K562 (cell line): ENCODE results near the gene ANKRD34A. TPM values are rescaled to one million over a fixed set of nuclear protein-coding genes. Genes with fewer than 3 reads are reported as not detected.

Experiments used
- ARID4B ChIP-seq: sonication (generic); formaldehyde crosslinking; IDR thresholded peaks from 2 replicates; pipeline ENCODE4 v1.8.0; 2022; ENCODE audit warnings: mild to moderate bottlenecking, missing genetic modification reagents
- CREB1 ChIP-seq, 2 experiments: sonication (generic) in 1 of 2; formaldehyde crosslinking in 1 of 2; IDR thresholded peaks; 2 replicates each; pipeline versions ENCODE4 v1.6.1 to v1.8.0; 2012 to 2022; ENCODE audit warnings: inconsistent platforms in 1 of 2, mild to moderate bottlenecking in 1 of 2, missing genetic modification reagents in 1 of 2, moderate library complexity in 1 of 2
- HDAC1 ChIP-seq, 2 experiments: fragments of 450-650 bp; IDR thresholded peaks; 2 replicates each; pipeline ENCODE4 v1.6.1; 2016 to 2017; ENCODE audit warnings: inconsistent platforms in 1 of 2, mild to moderate bottlenecking in 1 of 2, moderate library complexity in 1 of 2
- HNRNPK ChIP-seq: fragments of 200-400 bp; formaldehyde crosslinking; IDR thresholded peaks from one replicate; pipeline ENCODE4 v1.6.1; 2018; ENCODE audit warnings: mild to moderate bottlenecking, low read depth, low read length; ENCODE audit not compliant: poor library complexity, severe bottlenecking
- KDM1A ChIP-seq, 2 experiments: fragments of 450-650 bp; IDR thresholded peaks; 2 replicates each; pipeline ENCODE4 v1.6.1; 2016; ENCODE audit warnings: mild to moderate bottlenecking in 2 of 2
- LCOR ChIP-seq: sonication (generic); formaldehyde crosslinking; IDR thresholded peaks from 2 replicates; pipeline ENCODE4 v1.8.0; 2022; ENCODE audit warnings: mild to moderate bottlenecking, missing genetic modification reagents
- MAZ ChIP-seq, 2 experiments: fragments of 450-650 bp in 1 of 2; sonication (generic) in 1 of 2; formaldehyde crosslinking; IDR thresholded peaks in 1 of 2; conservative IDR thresholded peaks in 1 of 2; 2 replicates each; pipeline versions ENCODE4 v1.4.0 to v1.5.0; 2020; ENCODE audit warnings: mild to moderate bottlenecking in 1 of 2, missing genetic modification reagents in 1 of 2
- PHF21A ChIP-seq: fragments of 450-650 bp; IDR thresholded peaks from 2 replicates; pipeline ENCODE4 v1.6.1; 2017; ENCODE audit warnings: low read depth, borderline replicate concordance
- SMARCA5 ChIP-seq: fragments of 450-650 bp; IDR thresholded peaks from 2 replicates; pipeline ENCODE4 v1.6.1; 2016
- SP1 ChIP-seq: sonication (generic); formaldehyde crosslinking; IDR thresholded peaks from 2 replicates; pipeline ENCODE4 v1.8.1; 2022; ENCODE audit warnings: mild to moderate bottlenecking, missing genetic modification reagents
- TFAP4 ChIP-seq: sonication (generic); formaldehyde crosslinking; IDR thresholded peaks from 2 replicates; pipeline ENCODE4 v1.8.0; 2022; ENCODE audit warnings: missing genetic modification reagents, mild to moderate bottlenecking, moderate library complexity, borderline replicate concordance
- VEZF1 ChIP-seq: fragments of 200-800 bp; sonication (Bioruptor generic); IDR thresholded peaks from 2 replicates; pipeline ENCODE4 v1.6.1; 2017; ENCODE audit warnings: missing genetic modification characterization, missing compliant biosample characterization
- ZNF830 ChIP-seq: fragments of 250-450 bp; sonication (Bioruptor Pico); IDR thresholded peaks from 2 replicates; pipeline ENCODE4 v1.5.0; 2021; ENCODE audit warnings: mild to moderate bottlenecking
- polyA plus RNA-seq, 8 experiments: library from polyadenylated mRNA; depleted of rRNA in 4 of 8; stranded (reverse) in 5 of 8; unstranded in 3 of 8; fragments of >200 nt; fragmentation: Nextera tagmentation in 2 of 8; fragmentation: Illumina TruSeq in 1 of 8; extraction: Ambion mirVana in 2 of 8; extraction: Trizol in 1 of 8; gene quantifications; 2 replicates each; pipeline versions ENCODE4 v1.2.1 to v1.2.3, GENCODE V29; 2011 to 2014; ENCODE audit warnings: inconsistent platforms in 1 of 8, missing spikeins in 1 of 8
- total RNA-seq, 7 experiments: library from RNA; depleted of rRNA in 6 of 7; stranded (reverse); fragments of >200 nt in 6 of 7; fragmentation: Illumina TruSeq in 2 of 7; extraction: Trizol in 2 of 7; gene quantifications; 2 replicates each; pipeline versions ENCODE4 v1.2.1 to v1.2.3, GENCODE V29; 2011 to 2021; ENCODE audit warnings: low replicate concordance in 1 of 7
- TF ChIP-seq, protein P1 (sequence below), 3 experiments: fragments of 200-800 bp in 1 of 3; fragments of 250-450 bp in 1 of 3; fragments of 450-650 bp in 1 of 3; sonication (Bioruptor Pico) in 1 of 3; sonication (Bioruptor generic) in 1 of 3; formaldehyde crosslinking in 1 of 3; IDR thresholded peaks; 2 replicates each; pipeline versions ENCODE4 v1.6.1 to v1.8.0; 2016 to 2022; ENCODE audit warnings: mild to moderate bottlenecking in 2 of 3, missing genetic modification characterization in 2 of 3, missing compliant biosample characterization in 1 of 3, moderate library complexity in 1 of 3

ANKRD34A gene
- total and polyA plus RNA-seq, 9 of the 15 experiments (the other 6 are each of a cell fraction or from before 2014, with no cell fraction given): 0.06 to 1.6 (median 0.43) TPM

DNA sequence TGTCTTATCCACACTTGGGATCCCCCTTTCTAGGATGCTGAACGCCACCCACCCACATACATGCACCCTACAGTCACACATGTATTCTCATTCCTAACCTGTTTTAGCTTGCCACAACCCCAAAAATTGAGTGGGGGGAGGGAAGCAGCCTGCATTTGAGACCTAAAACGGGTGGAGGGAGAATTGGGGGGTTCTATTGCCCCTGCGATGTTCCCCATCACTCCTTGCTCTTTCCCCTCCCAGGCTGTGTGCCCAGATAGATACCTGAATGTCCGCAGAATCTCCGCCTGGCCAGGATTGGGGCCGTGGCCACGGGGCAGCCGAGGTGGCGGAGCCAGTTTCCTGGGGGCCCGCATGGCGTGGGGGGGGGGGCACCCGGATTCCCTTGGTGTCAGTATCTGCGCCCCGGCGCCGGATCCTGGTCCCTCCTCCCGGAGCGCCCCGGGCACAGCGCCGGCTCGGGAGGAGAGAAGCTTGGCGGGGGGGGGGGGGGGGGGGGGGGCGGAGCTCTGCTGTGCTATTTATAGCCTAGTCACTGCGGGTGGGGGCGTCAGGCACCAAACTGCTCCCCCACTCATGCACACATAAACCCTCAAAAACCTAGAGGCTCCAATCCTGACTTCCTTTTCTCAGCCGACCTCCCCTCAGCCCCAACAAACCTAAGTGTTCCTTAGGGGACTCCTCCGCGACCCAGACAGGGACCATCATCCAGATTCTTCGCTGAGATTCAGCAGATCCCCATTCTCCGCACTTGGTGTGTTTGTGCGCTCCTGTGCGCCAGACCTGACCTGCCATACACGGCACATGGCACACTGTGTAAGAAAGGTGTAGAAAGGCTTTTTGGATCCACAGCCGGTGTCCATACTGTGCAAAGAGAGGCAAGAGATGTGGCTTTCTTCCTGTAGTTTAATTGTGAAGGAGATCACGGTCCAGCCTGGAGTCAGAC is 1.9 kb downstream of the ANKRD34A start (continued):
- TF ChIP-seq, protein P1, sequence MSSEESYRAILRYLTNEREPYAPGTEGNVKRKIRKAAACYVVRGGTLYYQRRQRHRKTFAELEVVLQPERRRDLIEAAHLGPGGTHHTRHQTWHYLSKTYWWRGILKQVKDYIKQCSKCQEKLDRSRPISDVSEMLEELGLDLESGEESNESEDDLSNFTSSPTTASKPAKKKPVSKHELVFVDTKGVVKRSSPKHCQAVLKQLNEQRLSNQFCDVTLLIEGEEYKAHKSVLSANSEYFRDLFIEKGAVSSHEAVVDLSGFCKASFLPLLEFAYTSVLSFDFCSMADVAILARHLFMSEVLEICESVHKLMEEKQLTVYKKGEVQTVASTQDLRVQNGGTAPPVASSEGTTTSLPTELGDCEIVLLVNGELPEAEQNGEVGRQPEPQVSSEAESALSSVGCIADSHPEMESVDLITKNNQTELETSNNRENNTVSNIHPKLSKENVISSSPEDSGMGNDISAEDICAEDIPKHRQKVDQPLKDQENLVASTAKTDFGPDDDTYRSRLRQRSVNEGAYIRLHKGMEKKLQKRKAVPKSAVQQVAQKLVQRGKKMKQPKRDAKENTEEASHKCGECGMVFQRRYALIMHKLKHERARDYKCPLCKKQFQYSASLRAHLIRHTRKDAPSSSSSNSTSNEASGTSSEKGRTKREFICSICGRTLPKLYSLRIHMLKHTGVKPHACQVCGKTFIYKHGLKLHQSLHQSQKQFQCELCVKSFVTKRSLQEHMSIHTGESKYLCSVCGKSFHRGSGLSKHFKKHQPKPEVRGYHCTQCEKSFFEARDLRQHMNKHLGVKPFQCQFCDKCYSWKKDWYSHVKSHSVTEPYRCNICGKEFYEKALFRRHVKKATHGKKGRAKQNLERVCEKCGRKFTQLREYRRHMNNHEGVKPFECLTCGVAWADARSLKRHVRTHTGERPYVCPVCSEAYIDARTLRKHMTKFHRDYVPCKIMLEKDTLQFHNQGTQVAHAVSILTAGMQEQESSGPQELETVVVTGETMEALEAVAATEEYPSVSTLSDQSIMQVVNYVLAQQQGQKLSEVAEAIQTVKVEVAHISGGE (CRISPR knock-in tag; IDR thresholded peaks at IDR 0.05): 0 out of 6 replicates have a peak, but pooled peaks of 1 of the 3 experiments have one; percentile 24
- TF ChIP-seq LCOR (peak; percentile 65; the same call in 1 of the 2 replicates), KDM1A (IDR thresholded peaks at IDR 0.05) (peak; percentile 69 to 81; a peak in 3 of 4 replicates), ZNF830 (CRISPR knock-in tag) (no peak), CREB1 (IDR thresholded peaks at IDR 0.05) (no peak), CREB1 (CRISPR knock-in tag; IDR thresholded peaks at IDR 0.05) (0 out of 2 replicates have a peak, but pooled peaks have one; percentile 22), SP1 (peak; percentile 12; the same call in 1 of the 2 replicates), HNRNPK (no peak), MAZ (CRISPR knock-in tag; conservative IDR thresholded peaks at IDR 0.05 in 1 of 2, IDR thresholded peaks at IDR 0.05 in 1 of 2) (0 out of 4 replicates have a peak, but pooled peaks of 1 of the 2 experiments have one; percentile 32), SMARCA5 (peak; percentile 14; the same call in 1 of the 2 replicates), PHF21A (peak; percentile 81; the same call in 1 of the 2 replicates), ARID4B (CRISPR knock-in tag) (no peak), HDAC1 (IDR thresholded peaks at IDR 0.05) (0 out of 4 replicates have a peak, but pooled peaks of 1 of the 2 experiments have one; percentile 25), VEZF1 (peak; percentile 97), TFAP4 (CRISPR knock-in tag) (0 out of 2 replicates have a peak, but pooled peaks have one; percentile 21)
